GM19467 (cell line): Measurements from ENCODE around the gene CS.

ENCODE experiments used
- ATAC-seq: cut with Tn5 transposase; IDR thresholded peaks from one replicate; pipeline ENCODE4 v1.9.1; 2021; ENCODE audit warnings: mild to moderate bottlenecking, moderate library complexity; ENCODE audit not compliant: unreplicated experiment

CS gene

GRCh38 chr12:56221757-56222530 lies 78.2 kb downstream of the CS start, which contains the start of gene RNF41:
Gene RNF41, minus strand, starts transcription at chr12:56221922. Its CDS starts 7,875 bp downstream, at chr12:56214047.
- peak; percentile 72 for ATAC-seq
